ENCODE measurements around the gene ATP6AP1. TPM values are rescaled to one million over a fixed set of nuclear protein-coding genes. Genes with fewer than 3 reads are reported as not detected.

Gene ATP6AP1
- total and polyA plus RNA-seq, 10 of the 15 experiments (the other 5 are each of a cell fraction or from before 2014, with no cell fraction given): 4.5 to 56.4 (median 32.0) TPM

GRCh38 chrX:154476821-154477220 lies 48.3 kb downstream of the ATP6AP1 start:
- no TSS peak for BruUV-seq (replicated peaks)
- Histone ChIP-seq H4K20me1 (ENCODE audit: control insufficient read depth, insufficient read depth) (no peaks in the 10 kb centered on the region), H3K4me1 (ENCODE audit: control insufficient read depth, insufficient read depth, low read length) (no peaks in the 10 kb centered on the region; the same call in 1 of the 2 replicates), H3K27me3 (replicated peaks in 1 of 2; ENCODE audit: control insufficient read depth in 2 of 2, insufficient read depth in 2 of 2, low read length in 1 of 2) (no peaks in the 10 kb centered on the region), H3K4me2 (ENCODE audit: control insufficient read depth, insufficient read depth) (no peak overlapping the region), H2AFZ (ENCODE audit: control insufficient read depth, low read depth, low read length) (no peak overlapping the region), H3K9ac (ENCODE audit: control insufficient read depth, insufficient read depth, low read length) (no peak overlapping the region), H3K36me3 (ENCODE audit: control insufficient read depth in 2 of 2, insufficient read depth in 2 of 2, low read length in 1 of 2) (no peaks in the 10 kb centered on the region; a peak in 1 of 4 replicates), H3K27ac (ENCODE audit: control insufficient read depth, insufficient read depth) (no peak overlapping the region), H3K9me3 (replicated peaks; ENCODE audit: control insufficient read depth, insufficient read depth, low read length) (no peaks in the 10 kb centered on the region; the same call in 2 of the 3 replicates), H3K4me3 (no peak overlapping the region), H3K79me2 (ENCODE audit: control insufficient read depth, insufficient read depth, low read length) (no peaks in the 10 kb centered on the region; the same call in 1 of the 2 replicates)
- in situ Hi-C loops (cut with MboI) (no loop called here), intact Hi-C loops (cut with micrococcal nuclease; ENCODE audit: unreplicated experiment) (loop anchor here (5.0 kb wide), 2 partner anchors 40 kb away; partner anchors contain the start of genes FAM3A and GDI1)
- CTCF ChIA-PET: interaction anchor here (0.8 to 1.4 kb wide), 2 partner anchors 15 to 50 kb away, joined by 3 to 6 read pairs; no protein-coding TSS in a partner anchor
- FAIRE-seq (no peak), DNase-seq (ENCODE audit: low read depth, low spot score) (no peak), ATAC-seq (no peak)
- TF ChIP-seq PKNOX1 (IDR thresholded peaks at IDR 0.05) (no peak), NFYB (IDR thresholded peaks at IDR 0.05; ENCODE audit: insufficient read depth, low read depth, low read length) (no peak), POLR2A (IDR thresholded peaks at IDR 0.05; ENCODE audit: low read depth, low read length) (peak; percentile 39; the same call in 1 of the 2 replicates)
- RAD21 ChIA-PET (ENCODE audit: unreplicated experiment): interaction anchor here (1.2 kb wide), 1 partner anchor 13 kb away, joined by 4 read pairs; the partner anchor contains the start of gene SLC10A3
- WGBS (ENCODE audit: insufficient coverage, insufficient replicate concordance, low lambda C conversion rate, missing lambda C conversion rate): 50% methylated on average over 6 of the region's 8 CpGs
- POLR2A ChIA-PET: interaction anchor here (0.7 to 1.2 kb wide), 6 partner anchors 9 to 50 kb away, joined by 3 to 6 read pairs (median 4); partner anchors contain the start of gene UBL4A
- SMC1A ChIA-PET (ENCODE audit: uncharacterized antibody, unreplicated experiment): interaction anchor here (1.0 to 1.3 kb wide), 2 partner anchors 9 to 36 kb away, joined by 3 read pairs; partner anchors contain the start of gene UBL4A

- Histone ChIP-seq H3K4me3 (peak overlapping the region; percentile 58; the same call in 1 of the 2 replicates), H3K9ac (ENCODE audit: control insufficient read depth, insufficient read depth, low read length) (peak overlapping the region; percentile 50; the same call in 1 of the 2 replicates), H3K9me3 (replicated peaks; ENCODE audit: control insufficient read depth, insufficient read depth, low read length) (no peaks in the 10 kb centered on the region; the same call in 2 of the 3 replicates), H2AFZ (ENCODE audit: control insufficient read depth, low read depth, low read length) (no peak overlapping the region), H3K4me2 (ENCODE audit: control insufficient read depth, insufficient read depth) (peak overlapping the region; percentile 94), H3K36me3 (ENCODE audit: control insufficient read depth in 2 of 2, insufficient read depth in 2 of 2, low read length in 1 of 2) (no peaks in the 10 kb centered on the region), H4K20me1 (ENCODE audit: control insufficient read depth, insufficient read depth) (no peaks in the 10 kb centered on the region), H3K79me2 (ENCODE audit: control insufficient read depth, insufficient read depth, low read length) (no peaks in the 10 kb centered on the region; the same call in 1 of the 2 replicates), H3K27ac (ENCODE audit: control insufficient read depth, insufficient read depth) (no peak overlapping the region), H3K27me3 (replicated peaks in 1 of 2; ENCODE audit: control insufficient read depth in 2 of 2, insufficient read depth in 2 of 2, low read length in 1 of 2) (no peaks in the 10 kb centered on the region), H3K4me1 (ENCODE audit: control insufficient read depth, insufficient read depth, low read length) (no peaks in the 10 kb centered on the region; the same call in 1 of the 2 replicates)
- intact Hi-C loops (cut with micrococcal nuclease; ENCODE audit: unreplicated experiment): loop anchor here (2.0 to 5.0 kb wide), 3 partner anchors 39 to 67 kb away; partner anchors contain the start of genes FAM3A, GDI1 and TAFAZZIN
- ChIA-PET RAD21 (ENCODE audit: unreplicated experiment) (interaction anchor here (0.8 kb wide), 2 partner anchors 9 to 48 kb away, joined by 3 to 4 read pairs; no protein-coding TSS in a partner anchor), SMC1A (ENCODE audit: uncharacterized antibody, unreplicated experiment) (no interaction called here), POLR2A (interaction anchor here (0.7 to 1.4 kb wide), 4 partner anchors 9 to 20 kb away, joined by 3 to 7 read pairs (median 3); partner anchors contain the start of gene UBL4A), CTCF (no interaction called here)
- FAIRE-seq: no peak
- no peak for ATAC-seq
- TSS peak; percentile 84 for BruUV-seq (replicated peaks)
- DNase-seq (ENCODE audit: low read depth, low spot score): no peak
- WGBS (ENCODE audit: insufficient coverage, insufficient replicate concordance, low lambda C conversion rate, missing lambda C conversion rate): 51% methylated on average over 21 of the region's 24 CpGs
- in situ Hi-C loops (cut with MboI): no loop called here
- no peak for TF ChIP-seq RBBP5 (conservative IDR thresholded peaks at IDR 0.05)
- no peak for TF ChIP-seq E2F8 (IDR thresholded peaks at IDR 0.05; ENCODE audit: low read depth, partially characterized antibody)
- TF ChIP-seq LARP7 (IDR thresholded peaks at IDR 0.05): no peak
- no peak for TF ChIP-seq BCL11A (IDR thresholded peaks at IDR 0.05; ENCODE audit: low read depth, low read length)
Observed at GRCh38 chrX:154477891-154478477, 49.5 kb downstream of the ATP6AP1 start.

Data from GM12878 (cell line).